ENCODE results near the gene NR2C2. TPM values are rescaled to one million over a fixed set of nuclear protein-coding genes. Genes with fewer than 3 reads are reported as not detected.

Gene NR2C2
- total RNA-seq, 4 donors from 2014 or later: 32.2 to 60.6 (median 47.8) TPM

DNA sequence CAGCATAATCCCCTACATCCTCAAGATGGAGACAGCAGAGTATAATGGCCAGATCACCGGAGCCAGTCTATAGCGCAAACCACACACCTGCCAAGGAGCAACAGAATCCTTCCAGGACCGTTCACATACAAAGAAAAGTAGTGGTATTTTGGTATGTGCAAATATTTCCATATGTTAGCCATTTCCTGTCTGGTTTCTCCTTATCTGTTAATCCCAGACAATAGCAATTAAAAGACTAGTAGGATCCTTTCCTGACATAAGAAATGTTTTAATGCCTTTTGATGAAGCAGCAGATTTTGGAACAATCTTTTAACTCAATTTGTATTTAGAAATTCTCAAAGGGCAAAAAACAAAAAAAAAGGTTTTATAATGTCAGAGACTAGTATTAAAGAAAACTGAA is 95.6 kb downstream of the NR2C2 start:
- TF ChIP-seq, protein P1, sequence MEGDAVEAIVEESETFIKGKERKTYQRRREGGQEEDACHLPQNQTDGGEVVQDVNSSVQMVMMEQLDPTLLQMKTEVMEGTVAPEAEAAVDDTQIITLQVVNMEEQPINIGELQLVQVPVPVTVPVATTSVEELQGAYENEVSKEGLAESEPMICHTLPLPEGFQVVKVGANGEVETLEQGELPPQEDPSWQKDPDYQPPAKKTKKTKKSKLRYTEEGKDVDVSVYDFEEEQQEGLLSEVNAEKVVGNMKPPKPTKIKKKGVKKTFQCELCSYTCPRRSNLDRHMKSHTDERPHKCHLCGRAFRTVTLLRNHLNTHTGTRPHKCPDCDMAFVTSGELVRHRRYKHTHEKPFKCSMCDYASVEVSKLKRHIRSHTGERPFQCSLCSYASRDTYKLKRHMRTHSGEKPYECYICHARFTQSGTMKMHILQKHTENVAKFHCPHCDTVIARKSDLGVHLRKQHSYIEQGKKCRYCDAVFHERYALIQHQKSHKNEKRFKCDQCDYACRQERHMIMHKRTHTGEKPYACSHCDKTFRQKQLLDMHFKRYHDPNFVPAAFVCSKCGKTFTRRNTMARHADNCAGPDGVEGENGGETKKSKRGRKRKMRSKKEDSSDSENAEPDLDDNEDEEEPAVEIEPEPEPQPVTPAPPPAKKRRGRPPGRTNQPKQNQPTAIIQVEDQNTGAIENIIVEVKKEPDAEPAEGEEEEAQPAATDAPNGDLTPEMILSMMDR (IDR thresholded peaks at IDR 0.05): no peak
- TF ChIP-seq POLR2AphosphoS5 (IDR thresholded peaks at IDR 0.05) (no peak), POLR2A (IDR thresholded peaks at IDR 0.05) (no peak), EP300 (IDR thresholded peaks at IDR 0.05; ENCODE audit: low read depth) (no peak)
- H3K4me3 ChIP-seq: no peak overlapping the region
- DNase-seq: no peak
- H3K4me1 ChIP-seq: no peaks in the 10 kb centered on the region
- no peak overlapping the region for H3K27ac ChIP-seq
- H3K9me3 ChIP-seq: no peaks in the 10 kb centered on the region
- no peaks in the 10 kb centered on the region for H3K27me3 ChIP-seq
- in situ Hi-C loops (cut with MboI; ENCODE audit: low pct_ligation_motif_present in 1 of 4, low pct_unique_long_range_greater_than_20kb in 1 of 4, low sequenced_read_pairs in 3 of 4): loop anchor here in 1 of 4 donors (25.0 kb wide), 1 partner anchor 381 kb away; the partner anchor contains the start of gene CCDC174
- peaks cover 0 to 72% (median 36%) of the 10 kb centered on the region in 4 donors for H3K36me3 ChIP-seq
- 73 to 78% methylated on average over 3 of the region's 3 CpGs for WGBS, 2 donors (ENCODE audit: low coverage in 1 of 2)
- intact Hi-C loops (cut with DNase I; ENCODE audit: low total_unique reads): no loop called here

DNA sequence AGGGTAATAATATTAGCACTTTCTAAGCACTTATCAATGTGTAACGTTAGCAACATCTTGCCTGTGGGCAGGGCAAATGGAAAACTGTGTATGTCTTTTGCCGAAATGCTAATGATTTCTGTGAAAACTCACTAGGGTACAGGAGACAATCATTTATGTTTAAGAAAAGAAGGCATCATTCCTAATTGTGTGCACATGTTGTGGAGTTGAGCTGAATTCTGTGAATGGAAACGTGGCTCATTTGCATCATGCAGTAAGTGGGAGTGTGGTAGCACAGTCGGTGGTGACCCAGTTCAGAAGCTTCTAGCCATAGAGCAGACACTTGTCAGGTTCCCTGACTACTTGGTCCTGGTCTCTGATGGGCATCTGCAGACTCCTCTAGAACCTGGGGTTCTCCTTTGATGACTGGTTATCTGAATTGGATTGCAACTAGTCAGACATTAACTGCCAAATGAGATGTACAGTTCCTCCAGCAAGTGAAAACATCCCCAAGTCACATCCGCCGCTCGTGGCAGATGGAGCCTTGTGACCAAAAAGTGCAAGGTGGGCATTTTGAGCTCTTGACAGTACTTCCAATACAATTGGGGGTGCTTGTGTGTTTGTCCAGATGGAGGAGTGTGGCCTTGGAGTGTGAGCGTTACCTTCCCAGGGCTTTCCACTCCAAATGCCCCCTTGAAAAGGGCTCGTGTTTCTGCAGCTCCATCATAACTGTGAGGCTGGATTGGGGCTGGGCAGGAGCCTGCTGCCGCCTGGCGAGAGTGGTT is 96.2 kb downstream of the NR2C2 start:
- Histone ChIP-seq H3K27ac (no peak overlapping the region), H3K9me3 (no peaks in the 10 kb centered on the region), H3K4me3 (no peak overlapping the region), H3K27me3 (no peaks in the 10 kb centered on the region), H3K36me3 (peaks cover 0 to 72% (median 33%) of the 10 kb centered on the region in 4 donors), H3K4me1 (no peaks in the 10 kb centered on the region)
- 87 to 95% methylated on average over 3 to 11 of the region's 11 CpGs for WGBS, 2 donors (ENCODE audit: low coverage in 1 of 2)
- in situ Hi-C loops (cut with MboI; ENCODE audit: low pct_ligation_motif_present in 1 of 4, low pct_unique_long_range_greater_than_20kb in 1 of 4, low sequenced_read_pairs in 3 of 4): loop anchor here in 1 of 4 donors (25.0 kb wide), 1 partner anchor 381 kb away; the partner anchor contains the start of gene CCDC174
- no peak for DNase-seq
- intact Hi-C loops (cut with DNase I; ENCODE audit: low total_unique reads): no loop called here
- TF ChIP-seq, protein P1 (IDR thresholded peaks at IDR 0.05): no peak
- TF ChIP-seq POLR2AphosphoS5 (IDR thresholded peaks at IDR 0.05) (no peak), POLR2A (IDR thresholded peaks at IDR 0.05) (no peak), EP300 (IDR thresholded peaks at IDR 0.05; ENCODE audit: low read depth) (no peak)

DNA sequence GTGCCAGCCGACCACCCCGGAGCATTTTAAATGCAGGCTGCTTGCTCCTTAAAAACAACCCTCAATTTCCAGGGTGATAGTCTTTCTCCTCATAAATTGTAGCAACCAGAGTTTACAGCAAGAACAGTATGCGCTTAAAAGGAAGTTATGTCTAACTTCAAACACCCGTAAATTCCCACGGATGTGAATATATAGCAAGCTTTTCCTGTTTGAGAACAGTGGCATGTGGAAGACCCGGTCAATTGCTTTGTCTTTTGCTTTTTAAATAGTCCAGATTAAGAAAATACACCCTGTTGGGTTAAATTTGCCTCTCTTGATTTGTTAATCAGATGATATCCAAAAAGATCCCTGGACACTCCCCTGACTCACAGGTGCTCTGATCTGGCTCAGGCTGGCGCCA is 96.9 kb downstream of the NR2C2 start:
- Histone ChIP-seq H3K4me3 (no peak overlapping the region), H3K36me3 (peaks cover 0 to 71% (median 34%) of the 10 kb centered on the region in 4 donors), H3K27me3 (no peaks in the 10 kb centered on the region), H3K27ac (no peak overlapping the region), H3K4me1 (no peaks in the 10 kb centered on the region), H3K9me3 (no peaks in the 10 kb centered on the region)
- TF ChIP-seq POLR2A (IDR thresholded peaks at IDR 0.05) (no peak), POLR2AphosphoS5 (IDR thresholded peaks at IDR 0.05) (no peak), EP300 (IDR thresholded peaks at IDR 0.05; ENCODE audit: low read depth) (no peak)
- TF ChIP-seq, protein P1 (IDR thresholded peaks at IDR 0.05): no peak
- intact Hi-C loops (cut with DNase I; ENCODE audit: low total_unique reads) (no loop called here), in situ Hi-C loops (cut with MboI; ENCODE audit: low pct_ligation_motif_present in 1 of 4, low pct_unique_long_range_greater_than_20kb in 1 of 4, low sequenced_read_pairs in 3 of 4) (loop anchor here in 1 of 4 donors (25.0 kb wide), 1 partner anchor 382 kb away; the partner anchor contains the start of gene CCDC174)
- no peak for DNase-seq
- 66 to 73% methylated on average over 4 to 7 of the region's 7 CpGs for WGBS, 2 donors (ENCODE audit: low coverage in 1 of 2)

DNA sequence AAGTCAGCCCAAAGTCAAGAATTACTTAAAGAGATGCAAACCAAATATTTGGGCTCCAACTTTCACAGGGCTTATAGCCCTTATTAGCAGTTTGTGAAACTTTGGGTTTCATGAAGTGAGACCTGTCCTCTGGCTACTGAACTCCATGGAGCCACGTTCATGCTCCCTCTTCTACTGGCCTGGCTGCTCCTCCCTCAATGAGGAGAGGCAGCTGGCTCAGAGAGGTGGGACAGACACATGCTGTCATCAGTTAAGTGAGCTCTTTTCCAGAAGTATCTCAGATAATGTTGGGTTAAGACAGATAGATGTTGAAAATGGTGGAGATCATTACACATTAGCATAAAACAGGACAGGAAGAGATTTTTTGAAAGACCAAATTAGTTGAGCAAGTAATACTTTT is 98.3 kb downstream of the NR2C2 start:
- intact Hi-C loops (cut with DNase I; ENCODE audit: low total_unique reads): no loop called here
- Histone ChIP-seq H3K27me3 (no peaks in the 10 kb centered on the region), H3K27ac (no peak overlapping the region), H3K4me3 (no peak overlapping the region), H3K4me1 (no peaks in the 10 kb centered on the region), H3K9me3 (no peaks in the 10 kb centered on the region), H3K36me3 (peaks cover 0 to 72% (median 36%) of the 10 kb centered on the region in 4 donors)
- no peak for DNase-seq
- in situ Hi-C loops (cut with MboI; ENCODE audit: low pct_ligation_motif_present in 1 of 4, low pct_unique_long_range_greater_than_20kb in 1 of 4, low sequenced_read_pairs in 3 of 4): loop anchor here in 1 of 4 donors (25.0 kb wide), 1 partner anchor 383 kb away; the partner anchor contains the start of gene CCDC174
- TF ChIP-seq, protein P1 (IDR thresholded peaks at IDR 0.05): no peak
- TF ChIP-seq EP300 (IDR thresholded peaks at IDR 0.05; ENCODE audit: low read depth) (no peak), POLR2A (IDR thresholded peaks at IDR 0.05) (no peak), POLR2AphosphoS5 (IDR thresholded peaks at IDR 0.05) (no peak)
- 79% methylated on average over 1 of the region's 1 CpG; no CpG with 5 or more reads in 1 of the 2 donors for WGBS, 2 donors (ENCODE audit: low coverage in 1 of 2)

All from transverse colon (tissue), 4 donors.